HL-60/S4 treated with retinoic acid at 250 ng/mL for 4 days and 3 days (cell line): ENCODE results near the gene OGFR.

ENCODE experiments used
- in situ Hi-C: fragments of 300-500 bp; cut with MboI; formaldehyde crosslinking; loops from 2 replicates; pipeline ENCODE4 v1.7.0; 2022; ENCODE audit warnings: low sequenced_read_pairs

OGFR gene

GRCh38 chr20:62812181-62812906 lies 7.7 kb downstream of the OGFR start:
- in situ Hi-C loops = no loop called here

DNA sequence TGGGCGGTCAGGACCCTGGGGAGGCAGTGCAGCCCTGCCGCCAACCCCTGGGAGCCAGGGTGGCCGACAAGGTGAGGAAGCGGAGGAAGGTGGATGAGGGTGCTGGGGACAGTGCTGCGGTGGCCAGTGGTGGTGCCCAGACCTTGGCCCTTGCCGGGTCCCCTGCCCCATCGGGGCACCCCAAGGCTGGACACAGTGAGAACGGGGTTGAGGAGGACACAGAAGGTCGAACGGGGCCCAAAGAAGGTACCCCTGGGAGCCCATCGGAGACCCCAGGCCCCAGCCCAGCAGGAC lies 8.2 kb downstream of the OGFR start:
- in situ Hi-C loops = no loop called here

- in situ Hi-C loops = no loop called here
Measured at GRCh38 chr20:62813588-62813987, 9.0 kb downstream of the OGFR start.

DNA sequence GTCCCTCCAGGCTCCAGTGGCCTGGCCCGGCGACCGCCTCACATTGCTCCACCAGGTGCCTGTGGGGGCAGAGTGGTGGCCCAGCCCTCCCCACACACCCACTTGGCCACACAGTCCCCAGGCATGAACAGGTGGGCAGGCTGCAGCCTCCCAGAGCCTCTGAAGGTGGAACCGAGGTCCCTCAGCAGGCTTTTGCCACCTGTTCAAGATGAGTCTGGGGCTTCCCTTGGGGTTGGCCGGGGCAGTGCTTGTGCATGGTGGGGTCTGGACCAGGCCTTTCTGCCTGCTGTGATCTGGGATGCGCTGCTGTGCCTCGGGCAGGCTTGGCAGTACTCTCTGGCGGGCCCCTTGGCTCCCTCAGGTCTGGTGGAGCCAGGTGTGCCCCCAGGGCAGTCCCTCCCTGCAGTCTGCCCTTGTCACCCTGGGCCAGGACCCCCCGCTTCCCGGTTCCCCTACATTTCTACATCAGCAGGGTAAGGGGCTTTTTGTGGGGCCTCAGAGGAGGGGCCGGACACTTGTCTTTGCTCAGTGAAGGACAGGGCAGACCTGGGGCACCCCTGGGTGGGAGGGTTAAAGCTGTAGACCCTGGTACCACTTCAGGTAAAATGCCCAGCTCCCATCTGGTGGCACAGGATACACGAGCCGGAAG lies 9.5 kb downstream of the OGFR start:
- in situ Hi-C loops = no loop called here

DNA sequence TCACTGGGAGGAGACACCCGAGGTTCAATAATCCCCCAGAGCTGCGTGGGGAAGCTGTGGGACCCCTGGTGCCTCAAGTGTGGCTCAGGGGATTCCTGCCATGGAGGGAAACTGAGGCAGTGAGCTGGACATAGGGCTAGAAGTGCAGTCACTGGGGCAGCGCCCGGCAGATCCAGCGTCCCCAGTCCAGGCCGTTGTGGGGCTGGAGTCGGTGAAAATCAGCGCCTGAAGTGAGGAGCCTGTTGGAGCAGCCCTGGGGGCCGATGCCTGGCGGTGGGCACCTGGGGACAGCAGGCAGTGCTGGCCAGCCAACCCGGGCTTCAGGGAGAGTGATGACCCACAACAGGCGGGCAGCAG lies 10.1 kb downstream of the OGFR start:
- in situ Hi-C loops = no loop called here

GRCh38 chr20:62815066-62815991 lies 10.7 kb downstream of the OGFR start:
- in situ Hi-C loops = no loop called here

- in situ Hi-C loops = no loop called here
Measured at GRCh38 chr20:62816031-62816883, 11.6 kb downstream of the OGFR start.

- in situ Hi-C loops = no loop called here
Measured at GRCh38 chr20:62816884-62817873, 12.5 kb downstream of the OGFR start, which contains the start of gene COL9A3. TSS of gene COL9A3 (plus strand) at chr20:62817050. CDS start at chr20:62817065, 15 bp downstream.

DNA sequence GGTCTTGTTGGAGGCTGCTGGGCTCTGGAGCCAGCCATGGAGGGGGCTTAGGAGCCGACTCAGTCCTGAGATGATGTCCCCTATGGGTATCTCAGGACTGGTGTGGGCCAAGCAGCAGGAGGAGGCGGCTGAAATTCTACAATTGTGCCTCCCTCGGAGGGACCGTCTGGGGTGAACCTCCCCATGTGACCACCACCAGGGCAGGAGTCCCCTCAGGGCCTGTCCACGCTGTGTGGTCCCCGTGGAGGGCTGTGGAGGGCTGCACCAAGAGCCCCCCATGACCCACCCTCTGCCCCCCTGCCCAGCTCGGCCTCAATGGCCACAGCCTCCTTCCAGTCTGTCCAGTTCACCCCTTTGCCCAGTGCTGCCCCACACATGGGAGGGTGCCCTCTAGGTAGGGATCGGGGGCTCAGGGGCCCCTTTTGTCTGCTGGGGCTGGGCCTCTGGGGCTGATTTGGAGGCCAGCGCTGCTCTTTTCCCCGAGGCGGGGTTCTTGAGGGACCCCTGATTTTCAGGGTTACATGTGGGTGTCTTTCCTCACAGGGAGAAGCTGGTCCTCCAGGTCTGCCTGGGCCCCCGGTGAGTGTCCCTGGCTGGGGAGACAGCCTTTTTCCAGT lies 13.4 kb downstream of the OGFR start:
- in situ Hi-C loops = no loop called here

GRCh38 chr20:62818592-62819493 lies 14.2 kb downstream of the OGFR start:
- in situ Hi-C loops = no loop called here

GRCh38 chr20:62819494-62820174 lies 15.0 kb downstream of the OGFR start:
- in situ Hi-C loops = no loop called here

DNA sequence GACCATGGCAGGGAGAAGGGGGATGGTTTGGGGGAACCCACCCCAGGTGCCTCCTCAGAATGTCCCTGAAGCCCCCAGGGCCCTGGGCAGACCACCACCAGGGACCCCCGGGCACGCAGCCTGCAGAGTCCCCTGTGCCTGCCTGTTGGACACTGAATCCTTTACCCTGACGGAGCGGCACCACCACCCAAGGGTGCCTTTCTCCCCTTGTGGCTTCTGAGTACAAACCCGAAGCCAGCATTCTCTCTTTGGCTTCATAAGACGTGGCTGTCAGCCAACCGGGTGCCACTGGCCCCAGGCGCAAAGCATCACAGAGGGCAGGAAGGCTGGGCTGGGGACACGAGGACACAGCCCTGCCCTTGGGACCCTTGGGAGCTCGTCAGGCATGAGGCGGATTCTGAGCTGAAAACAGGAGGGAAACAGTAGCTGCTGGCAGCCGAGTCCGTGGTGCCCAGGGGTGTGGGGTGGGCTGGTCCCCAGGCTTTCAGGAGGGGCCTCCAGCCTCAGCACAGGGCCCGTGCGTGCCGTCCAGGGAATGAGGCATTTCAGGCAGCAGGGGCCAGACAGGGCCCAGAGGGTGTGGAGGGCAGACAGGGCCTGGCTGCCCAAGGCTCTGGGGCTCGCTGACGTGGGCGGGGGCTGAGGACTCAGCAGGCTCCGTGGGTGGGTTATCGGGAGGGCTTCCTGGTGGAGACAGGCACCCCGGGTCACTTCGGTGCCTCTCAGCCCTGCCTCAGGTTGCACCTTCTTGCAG lies 15.8 kb downstream of the OGFR start:
- in situ Hi-C loops = no loop called here

GRCh38 chr20:62820962-62821725 lies 16.5 kb downstream of the OGFR start:
- in situ Hi-C loops = no loop called here

GRCh38 chr20:62821726-62822210 lies 17.1 kb downstream of the OGFR start:
- in situ Hi-C loops = no loop called here

GRCh38 chr20:62822239-62822787 lies 17.7 kb downstream of the OGFR start:
- in situ Hi-C loops = no loop called here
